OCI-LY7 (cell line): ENCODE measurements around the gene FIBP.

Source experiments
- EZH2phosphoT487 ChIP-seq: fragments of 200-600 bp; sonication (generic); IDR thresholded peaks from 2 replicates; pipeline ENCODE4 v1.6.1; 2018; ENCODE audit warnings: low read depth, borderline replicate concordance, mild to moderate bottlenecking, mixed run types, antibody characterized with exemption, low read length, moderate library complexity, mixed read lengths
- TF ChIP-seq, protein P1 (sequence below): fragments of 200-600 bp; sonication (generic); conservative IDR thresholded peaks from 2 replicates; pipeline ENCODE4 v1.5.1; 2014; ENCODE audit warnings: mild to moderate bottlenecking, antibody characterized with exemption, low read length, moderate library complexity, mixed read lengths

GRCh38 chr11:65920372-65920802 lies 32.1 kb upstream of the FIBP start:
- TF ChIP-seq, protein P1, sequence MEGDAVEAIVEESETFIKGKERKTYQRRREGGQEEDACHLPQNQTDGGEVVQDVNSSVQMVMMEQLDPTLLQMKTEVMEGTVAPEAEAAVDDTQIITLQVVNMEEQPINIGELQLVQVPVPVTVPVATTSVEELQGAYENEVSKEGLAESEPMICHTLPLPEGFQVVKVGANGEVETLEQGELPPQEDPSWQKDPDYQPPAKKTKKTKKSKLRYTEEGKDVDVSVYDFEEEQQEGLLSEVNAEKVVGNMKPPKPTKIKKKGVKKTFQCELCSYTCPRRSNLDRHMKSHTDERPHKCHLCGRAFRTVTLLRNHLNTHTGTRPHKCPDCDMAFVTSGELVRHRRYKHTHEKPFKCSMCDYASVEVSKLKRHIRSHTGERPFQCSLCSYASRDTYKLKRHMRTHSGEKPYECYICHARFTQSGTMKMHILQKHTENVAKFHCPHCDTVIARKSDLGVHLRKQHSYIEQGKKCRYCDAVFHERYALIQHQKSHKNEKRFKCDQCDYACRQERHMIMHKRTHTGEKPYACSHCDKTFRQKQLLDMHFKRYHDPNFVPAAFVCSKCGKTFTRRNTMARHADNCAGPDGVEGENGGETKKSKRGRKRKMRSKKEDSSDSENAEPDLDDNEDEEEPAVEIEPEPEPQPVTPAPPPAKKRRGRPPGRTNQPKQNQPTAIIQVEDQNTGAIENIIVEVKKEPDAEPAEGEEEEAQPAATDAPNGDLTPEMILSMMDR: no peak
- TF ChIP-seq EZH2phosphoT487: no peak
